ENCODE results near the gene LRFN3. TPM values are rescaled to one million over a fixed set of nuclear protein-coding genes. Genes with fewer than 3 reads are reported as not detected.

Gene LRFN3
- total and polyA plus RNA-seq, 10 of the 15 experiments (the other 5 are each of a cell fraction or from before 2014, with no cell fraction given) = 0.02 to 7.3 (median 2.0) TPM; not detected in 1

GRCh38 chr19:35936738-35937268 is 629 bp downstream of the LRFN3 start (continued):
- TF ChIP-seq RELB (IDR thresholded peaks at IDR 0.05; ENCODE audit: low read depth) (no peak), ATF7 (IDR thresholded peaks at IDR 0.05; ENCODE audit: low read depth) (no peak), BCL3 (IDR thresholded peaks at IDR 0.05; ENCODE audit: borderline replicate concordance, insufficient read depth, low read depth, low read length, poor library complexity, severe bottlenecking) (no peak), BMI1 (IDR thresholded peaks at IDR 0.05; ENCODE audit: borderline replicate concordance) (no peak), BCLAF1 (IDR thresholded peaks at IDR 0.05) (no peak), PAX5 (IDR thresholded peaks at IDR 0.05; ENCODE audit: borderline replicate concordance, low read depth, low read length) (no peak), SKIL (IDR thresholded peaks at IDR 0.05; ENCODE audit: low read depth, poor library complexity, severe bottlenecking) (no peak)

Data from GM12878 (cell line).